ENCODE results near the gene FGF12. TPM values are rescaled to one million over a fixed set of nuclear protein-coding genes. Genes with fewer than 3 reads are reported as not detected.

The FGF12 gene
- total and polyA plus RNA-seq, 3 experiments from 2014 or later, result not detected

DNA sequence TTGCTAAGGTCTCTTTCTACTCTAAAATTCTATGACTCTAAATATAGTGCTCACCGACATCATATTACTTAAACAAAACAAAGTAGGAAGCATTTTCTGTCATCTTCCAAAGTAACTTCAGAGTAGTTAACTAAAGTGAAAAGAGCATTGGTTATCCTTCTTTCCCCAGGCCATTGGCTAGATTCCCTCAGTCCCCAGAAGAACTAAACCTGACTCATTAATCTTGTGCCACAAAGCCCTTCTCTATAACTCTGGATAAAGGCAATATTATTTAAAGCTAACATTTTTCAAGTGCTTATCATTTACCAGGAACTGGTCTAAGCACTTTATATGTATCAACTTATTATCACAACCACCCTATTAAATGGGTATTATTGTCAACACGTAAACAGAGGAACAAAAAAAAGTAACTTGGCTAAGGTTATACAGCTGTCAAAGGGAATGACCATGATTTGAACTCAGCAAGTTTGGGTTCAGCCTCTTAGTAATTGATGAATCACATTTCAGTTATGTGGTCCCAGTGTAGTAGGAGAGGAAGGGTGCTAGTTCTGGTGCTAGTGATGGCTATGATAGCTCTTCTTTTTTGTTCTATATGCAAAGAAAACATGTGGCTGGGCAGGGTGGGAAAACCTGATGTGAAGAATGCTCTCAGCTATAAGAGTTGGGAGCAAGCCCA is 304.9 kb downstream of the FGF12 start:
- Histone ChIP-seq H3K27ac (ENCODE audit: low read depth, low read length) (no peak overlapping the region), H3K36me3 (ENCODE audit: insufficient read depth, low read length) (no peaks in the 10 kb centered on the region), H3K27me3 (ENCODE audit: insufficient read depth, low read length, poor library complexity, severe bottlenecking) (no peaks in the 10 kb centered on the region), H3K4me1 (ENCODE audit: insufficient read depth, low read length) (no peaks in the 10 kb centered on the region), H3K4me3 (ENCODE audit: low read length) (no peak overlapping the region), H3K9me3 (ENCODE audit: low read length) (no peaks in the 10 kb centered on the region)
- Mint-ChIP-seq H3K27me3 (peaks cover 0 to 5% of the 10 kb centered on the region in 2 donors), H3K9me3 (peaks cover 0 to 4% (median 0%) of the 10 kb centered on the region in 5 donors), H3K4me3 (no peak overlapping the region), H3K36me3 (no peaks in the 10 kb centered on the region), H3K27ac (no peak overlapping the region), H3K4me1 (no peaks in the 10 kb centered on the region)
- CTCF ChIA-PET, result no interaction called here
- DNase-seq, result no peak
- POLR2A ChIA-PET, result no interaction called here

DNA sequence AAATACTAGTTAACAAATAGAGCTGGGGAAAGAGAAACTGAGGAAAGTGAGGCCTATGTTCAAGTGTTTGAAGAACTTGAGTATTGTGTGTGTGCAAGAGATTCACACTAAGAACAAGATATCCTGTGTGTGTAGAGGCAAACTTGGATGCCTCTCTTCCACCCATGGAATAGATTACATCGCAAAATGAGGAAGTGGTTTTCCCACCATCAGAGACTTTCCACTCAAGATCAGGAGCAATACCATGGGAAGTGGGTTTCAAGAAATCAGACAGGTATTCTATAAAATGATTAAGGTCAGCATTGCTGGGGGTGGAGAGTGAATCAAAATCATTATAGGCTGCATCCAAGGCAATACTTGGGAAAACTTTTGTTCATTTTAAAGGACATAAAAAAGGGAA is 308.0 kb downstream of the FGF12 start:
- H3K9me3 ChIP-seq (ENCODE audit: low read length), result no peaks in the 10 kb centered on the region
- Mint-ChIP-seq H3K27ac (no peak overlapping the region), H3K4me1 (no peaks in the 10 kb centered on the region), H3K4me3 (no peak overlapping the region), H3K27me3 (peaks cover 0 to 2% of the 10 kb centered on the region in 2 donors), H3K36me3 (no peaks in the 10 kb centered on the region), H3K9me3 (peaks cover 0 to 6% (median 0%) of the 10 kb centered on the region in 5 donors)
- no peak overlapping the region for H3K4me3 ChIP-seq (ENCODE audit: low read length)
- CTCF ChIA-PET, result no interaction called here
- H3K4me1 ChIP-seq (ENCODE audit: insufficient read depth, low read length), result no peaks in the 10 kb centered on the region
- POLR2A ChIA-PET, result no interaction called here
- H3K27ac ChIP-seq (ENCODE audit: low read depth, low read length), result no peak overlapping the region
- H3K36me3 ChIP-seq (ENCODE audit: insufficient read depth, low read length), result no peaks in the 10 kb centered on the region
- DNase-seq, result no peak
- H3K27me3 ChIP-seq (ENCODE audit: insufficient read depth, low read length, poor library complexity, severe bottlenecking), result no peaks in the 10 kb centered on the region

DNA sequence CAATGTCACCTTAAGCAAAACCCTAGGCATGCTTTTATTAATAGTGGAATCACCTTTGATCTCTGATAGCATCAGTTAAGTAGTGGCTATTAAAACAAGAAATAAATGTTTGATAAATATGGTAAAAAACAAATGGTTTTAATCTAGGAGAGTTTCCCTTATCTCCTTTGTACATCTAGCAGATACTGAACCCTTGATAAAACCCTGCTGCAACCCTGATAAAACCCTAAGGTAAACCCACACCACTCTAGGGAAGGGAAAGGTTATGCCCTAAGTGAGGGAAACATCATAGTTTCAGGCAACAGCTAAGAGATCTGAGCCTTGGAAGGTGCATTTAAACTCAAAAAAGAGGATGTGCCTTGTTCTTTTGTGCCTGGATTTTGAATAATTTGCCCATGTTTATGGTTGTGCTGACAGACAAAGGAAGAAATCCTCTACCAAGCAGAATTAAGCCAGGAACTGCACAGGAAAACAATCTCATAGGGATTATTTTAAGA is 309.7 kb downstream of the FGF12 start:
- H3K27ac Mint-ChIP-seq, result no peak overlapping the region
- H3K4me3 ChIP-seq (ENCODE audit: low read length), result no peak overlapping the region
- H3K36me3 ChIP-seq (ENCODE audit: insufficient read depth, low read length), result no peaks in the 10 kb centered on the region
- POLR2A ChIA-PET, result no interaction called here
- no peaks in the 10 kb centered on the region for H3K27me3 ChIP-seq (ENCODE audit: insufficient read depth, low read length, poor library complexity, severe bottlenecking)
- no peaks in the 10 kb centered on the region for H3K36me3 Mint-ChIP-seq
- H3K9me3 ChIP-seq (ENCODE audit: low read length), result no peaks in the 10 kb centered on the region
- no peaks in the 10 kb centered on the region for H3K4me1 Mint-ChIP-seq
- CTCF ChIA-PET, result no interaction called here
- no peak overlapping the region for H3K4me3 Mint-ChIP-seq
- no peaks in the 10 kb centered on the region for H3K4me1 ChIP-seq (ENCODE audit: insufficient read depth, low read length)
- peaks cover 0 to 6% (median 0%) of the 10 kb centered on the region in 5 donors for H3K9me3 Mint-ChIP-seq
- H3K27ac ChIP-seq (ENCODE audit: low read depth, low read length), result no peak overlapping the region
- H3K27me3 Mint-ChIP-seq, result peaks cover 0 to 2% of the 10 kb centered on the region in 2 donors
- no peak for DNase-seq

DNA sequence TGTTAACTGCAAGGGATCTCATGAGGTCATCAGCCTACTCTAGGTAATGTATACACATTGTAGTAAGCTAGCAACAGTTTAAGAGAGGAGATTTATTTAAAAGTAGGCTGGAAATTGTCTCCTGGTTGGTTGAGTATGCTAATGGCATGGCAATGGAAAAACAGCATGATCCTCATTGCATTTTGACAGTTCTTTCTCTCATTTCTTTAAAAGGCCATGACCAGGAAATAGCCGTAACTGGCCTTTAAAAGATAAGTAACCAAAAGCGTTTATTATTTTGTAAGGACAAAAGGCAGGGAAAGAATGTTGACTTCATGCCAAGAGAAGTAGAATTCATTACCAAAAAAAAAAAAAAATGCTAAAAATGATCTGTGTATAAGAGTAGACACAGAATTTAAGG is 310.3 kb downstream of the FGF12 start:
- no peak overlapping the region for H3K27ac Mint-ChIP-seq
- ChIA-PET CTCF (no interaction called here), POLR2A (no interaction called here)
- H3K9me3 Mint-ChIP-seq, result peaks cover 0 to 6% (median 0%) of the 10 kb centered on the region in 5 donors
- no peaks in the 10 kb centered on the region for H3K36me3 ChIP-seq (ENCODE audit: insufficient read depth, low read length)
- no peaks in the 10 kb centered on the region for H3K36me3 Mint-ChIP-seq
- H3K4me3 Mint-ChIP-seq, result no peak overlapping the region
- no peaks in the 10 kb centered on the region for H3K4me1 Mint-ChIP-seq
- H3K27me3 Mint-ChIP-seq, result peaks cover 0 to 5% of the 10 kb centered on the region in 2 donors
- DNase-seq, result no peak
- no peak overlapping the region for H3K27ac ChIP-seq (ENCODE audit: low read depth, low read length)
- H3K4me3 ChIP-seq (ENCODE audit: low read length), result no peak overlapping the region
- no peaks in the 10 kb centered on the region for H3K9me3 ChIP-seq (ENCODE audit: low read length)
- H3K4me1 ChIP-seq (ENCODE audit: insufficient read depth, low read length), result no peaks in the 10 kb centered on the region
- no peaks in the 10 kb centered on the region for H3K27me3 ChIP-seq (ENCODE audit: insufficient read depth, low read length, poor library complexity, severe bottlenecking)

DNA sequence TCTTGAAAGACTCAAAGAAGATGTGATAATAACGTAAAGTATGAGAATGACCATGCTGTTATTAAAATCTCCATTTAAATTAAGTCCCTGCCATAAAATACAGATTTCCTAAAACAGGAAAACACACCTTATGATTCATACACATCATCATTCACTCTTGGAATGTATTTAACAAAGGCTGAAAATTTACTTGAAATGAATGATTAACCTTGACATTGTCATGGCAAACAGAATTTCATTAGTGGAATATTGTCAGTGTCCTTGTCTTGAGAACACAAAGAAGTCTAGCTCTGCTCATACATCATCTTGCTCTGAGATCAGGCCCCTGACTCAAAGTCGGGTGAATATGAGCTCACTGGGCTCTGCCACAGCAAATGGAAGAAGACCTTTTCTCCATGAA is 313.9 kb downstream of the FGF12 start:
- Histone ChIP-seq H3K36me3 (ENCODE audit: insufficient read depth, low read length) (no peaks in the 10 kb centered on the region), H3K4me3 (ENCODE audit: low read length) (no peak overlapping the region), H3K27me3 (ENCODE audit: insufficient read depth, low read length, poor library complexity, severe bottlenecking) (no peaks in the 10 kb centered on the region), H3K27ac (ENCODE audit: low read depth, low read length) (no peak overlapping the region), H3K4me1 (ENCODE audit: insufficient read depth, low read length) (no peaks in the 10 kb centered on the region), H3K9me3 (ENCODE audit: low read length) (no peaks in the 10 kb centered on the region)
- DNase-seq, result no peak
- H3K36me3 Mint-ChIP-seq, result no peaks in the 10 kb centered on the region
- peaks cover 0 to 3% (median 0%) of the 10 kb centered on the region in 5 donors for H3K9me3 Mint-ChIP-seq
- CTCF ChIA-PET, result no interaction called here
- H3K4me3 Mint-ChIP-seq, result no peak overlapping the region
- POLR2A ChIA-PET, result no interaction called here
- H3K4me1 Mint-ChIP-seq, result peaks cover 0 to 2% (median 2%) of the 10 kb centered on the region in 3 donors
- H3K27me3 Mint-ChIP-seq, result peaks cover 16 to 18% of the 10 kb centered on the region in 2 donors
- H3K27ac Mint-ChIP-seq, result no peak overlapping the region

DNA sequence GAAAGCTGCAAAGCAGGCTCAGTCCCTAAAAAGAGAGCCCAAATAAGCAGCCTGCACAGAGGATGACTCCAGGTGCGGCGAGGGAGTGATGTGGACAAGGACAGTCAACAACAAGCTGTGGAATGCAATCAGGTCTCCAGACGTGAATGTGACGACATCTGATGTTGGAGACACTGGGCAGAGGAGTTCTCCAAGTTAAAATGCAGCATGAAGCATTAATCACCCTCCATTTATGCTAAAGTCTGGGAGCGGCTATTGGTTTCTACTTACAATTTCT is 316.7 kb downstream of the FGF12 start:
- no peak for DNase-seq
- Histone ChIP-seq H3K4me1 (ENCODE audit: insufficient read depth, low read length) (no peaks in the 10 kb centered on the region), H3K27ac (ENCODE audit: low read depth, low read length) (no peak overlapping the region), H3K9me3 (ENCODE audit: low read length) (no peaks in the 10 kb centered on the region), H3K36me3 (ENCODE audit: insufficient read depth, low read length) (no peaks in the 10 kb centered on the region), H3K27me3 (ENCODE audit: insufficient read depth, low read length, poor library complexity, severe bottlenecking) (no peaks in the 10 kb centered on the region), H3K4me3 (ENCODE audit: low read length) (no peak overlapping the region)
- ChIA-PET CTCF (no interaction called here), POLR2A (no interaction called here)
- peaks cover 0 to 10% (median 3%) of the 10 kb centered on the region in 5 donors for H3K9me3 Mint-ChIP-seq
- peaks cover 3 to 7% (median 4%) of the 10 kb centered on the region in 3 donors for H3K4me1 Mint-ChIP-seq
- peaks cover 0 to 6% (median 0%) of the 10 kb centered on the region in 3 donors for H3K36me3 Mint-ChIP-seq
- H3K27ac Mint-ChIP-seq, result no peak overlapping the region
- no peak overlapping the region for H3K4me3 Mint-ChIP-seq
- H3K27me3 Mint-ChIP-seq, result peaks cover 29 to 30% of the 10 kb centered on the region in 2 donors

DNA sequence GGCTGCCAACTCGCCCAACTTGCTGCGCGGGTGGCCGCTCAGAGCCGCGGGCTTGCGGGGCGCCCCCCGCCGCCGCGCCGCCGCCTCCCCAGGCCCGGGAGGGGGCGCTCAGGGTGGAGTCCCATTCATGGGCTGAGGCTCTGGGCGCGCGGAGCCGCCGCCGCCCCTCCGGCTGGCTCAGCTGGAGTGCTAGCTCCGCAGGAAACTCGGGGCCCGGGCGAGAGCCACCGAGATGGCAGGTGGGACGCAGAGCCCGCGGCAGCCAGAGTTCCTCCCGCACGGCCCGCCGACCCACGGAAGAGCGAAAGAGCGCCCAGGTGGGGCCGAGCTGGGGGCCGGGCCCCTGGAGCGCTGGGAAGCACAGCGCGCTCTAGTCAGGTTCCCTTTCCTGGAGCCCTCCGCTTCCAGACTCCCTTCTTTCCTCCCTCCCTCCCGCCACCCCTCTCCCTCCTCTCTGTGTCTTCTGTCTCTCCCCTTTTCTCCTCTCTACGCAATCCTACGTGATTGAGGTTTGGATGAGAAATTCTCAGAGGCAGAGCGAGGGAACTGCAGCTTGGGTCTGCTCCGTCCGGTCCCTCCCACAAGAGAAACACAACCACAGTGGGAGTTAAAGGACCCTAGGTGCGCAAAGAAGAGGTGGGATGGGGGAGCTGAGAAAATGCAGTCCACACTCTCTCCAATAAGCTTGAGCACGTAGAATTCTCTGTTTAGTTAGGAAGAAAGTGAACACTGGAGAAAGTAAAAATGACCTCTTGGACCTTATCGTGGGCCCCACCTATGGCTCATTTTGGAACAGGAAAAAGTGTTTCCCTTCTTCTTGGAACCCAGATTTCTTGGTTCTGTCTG is 317.3 kb downstream of the FGF12 start:
- no peak overlapping the region for H3K27ac Mint-ChIP-seq

DNA sequence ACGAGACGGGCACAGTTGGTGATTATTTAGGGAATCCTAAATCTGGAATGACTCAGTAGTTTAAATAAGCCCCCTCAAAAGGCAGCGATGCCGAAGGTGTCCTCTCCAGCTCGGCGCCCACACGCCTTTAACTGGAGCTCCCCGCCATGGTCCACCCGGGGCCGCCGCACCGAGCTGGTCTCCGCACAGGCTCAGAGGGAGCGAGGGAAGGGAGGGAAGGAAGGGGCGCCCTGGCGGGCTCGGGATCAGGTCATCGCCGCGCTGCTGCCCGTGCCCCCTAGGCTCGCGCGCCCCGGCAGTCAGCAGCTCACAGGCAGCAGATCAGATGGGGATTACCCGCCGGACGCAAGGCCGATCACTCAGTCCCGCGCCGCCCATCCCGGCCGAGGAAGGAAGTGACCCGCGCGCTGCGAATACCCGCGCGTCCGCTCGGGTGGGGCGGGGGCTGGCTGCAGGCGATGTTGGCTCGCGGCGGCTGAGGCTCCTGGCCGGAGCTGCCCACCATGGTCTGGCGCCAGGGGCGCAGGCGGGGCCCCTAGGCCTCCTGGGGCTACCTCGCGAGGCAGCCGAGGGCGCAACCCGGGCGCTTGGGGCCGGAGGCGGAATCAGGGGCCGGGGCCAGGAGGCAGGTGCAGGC is 318.0 kb downstream of the FGF12 start:
- no peak overlapping the region for H3K4me3 Mint-ChIP-seq
- Histone ChIP-seq H3K27me3 (ENCODE audit: insufficient read depth, low read length, poor library complexity, severe bottlenecking) (no peaks in the 10 kb centered on the region), H3K36me3 (ENCODE audit: insufficient read depth, low read length) (no peaks in the 10 kb centered on the region), H3K9me3 (ENCODE audit: low read length) (no peaks in the 10 kb centered on the region), H3K4me1 (ENCODE audit: insufficient read depth, low read length) (no peaks in the 10 kb centered on the region), H3K4me3 (ENCODE audit: low read length) (no peak overlapping the region), H3K27ac (ENCODE audit: low read depth, low read length) (no peak overlapping the region)
- CTCF ChIA-PET, result no interaction called here
- POLR2A ChIA-PET, result no interaction called here
- peaks cover 3 to 7% (median 4%) of the 10 kb centered on the region in 3 donors for H3K4me1 Mint-ChIP-seq
- H3K9me3 Mint-ChIP-seq, result peaks cover 0 to 9% (median 3%) of the 10 kb centered on the region in 5 donors
- H3K27ac Mint-ChIP-seq, result no peak overlapping the region
- H3K27me3 Mint-ChIP-seq, result peaks cover 30 to 34% of the 10 kb centered on the region in 2 donors
- H3K36me3 Mint-ChIP-seq, result peaks cover 0 to 6% (median 0%) of the 10 kb centered on the region in 3 donors
- no peak for DNase-seq

More for the DNA sequence above, 317.3 kb downstream of the FGF12 start:
- ChIA-PET POLR2A (no interaction called here), CTCF (no interaction called here)
- Mint-ChIP-seq H3K4me3 (no peak overlapping the region), H3K9me3 (peaks cover 0 to 9% (median 3%) of the 10 kb centered on the region in 5 donors), H3K4me1 (peaks cover 3 to 7% (median 4%) of the 10 kb centered on the region in 3 donors), H3K36me3 (peaks cover 0 to 6% (median 0%) of the 10 kb centered on the region in 3 donors), H3K27me3 (peaks cover 30 to 32% of the 10 kb centered on the region in 2 donors)
- no peak for DNase-seq
- H3K27ac ChIP-seq (ENCODE audit: low read depth, low read length), result no peak overlapping the region
- H3K9me3 ChIP-seq (ENCODE audit: low read length), result no peaks in the 10 kb centered on the region
- H3K4me3 ChIP-seq (ENCODE audit: low read length), result no peak overlapping the region
- H3K27me3 ChIP-seq (ENCODE audit: insufficient read depth, low read length, poor library complexity, severe bottlenecking), result no peaks in the 10 kb centered on the region
- H3K4me1 ChIP-seq (ENCODE audit: insufficient read depth, low read length), result no peaks in the 10 kb centered on the region
- no peaks in the 10 kb centered on the region for H3K36me3 ChIP-seq (ENCODE audit: insufficient read depth, low read length)

All from CD8-positive, alpha-beta memory T cell (primary cell).